K562 (cell line): ENCODE results near the gene PNMA5. TPM values are rescaled to one million over a fixed set of nuclear protein-coding genes. Genes with fewer than 3 reads are reported as not detected.

Source experiments
- ATAC-seq: fragments of 200-7000 bp; cut with Tn5 transposase; 3 replicates; pipeline ENCODE4 v1.9.1; 2020; ENCODE audit warnings: moderate library complexity
- BruUV-seq: library from RNA; stranded (reverse); fragments of 400-500 nt; replicated peaks from 2 replicates; lab custom pipeline; 2021; lab: Mats Ljungman, UMichigan
- CTCF ChIA-PET: fragments of 300-600 bp; formaldehyde crosslinking; extraction: SDS; loops from one replicate; lab custom pipeline; 2021; ENCODE audit warnings: low intra/inter-chr PET ratio; lab: Yijun Ruan, JAX
- POLR2A ChIA-PET: fragments of 300-600, 350-650 bp; sonication (Branson Sonifier 250); formaldehyde crosslinking; extraction: SDS; loops from one replicate; lab custom pipeline; 2021; ENCODE audit warnings: antibody characterized with exemption, inconsistent platforms; lab: Yijun Ruan, JAX
- DNase-seq, 4 experiments: peaks; one replicate each; pipeline versions ENCODE4 v3.0.0 to v3.0.0-alpha.2; 2011 to 2018; ENCODE audit warnings: low spot score in 3 of 4, mixed read lengths in 3 of 4; ENCODE audit errors: extremely low read depth in 1 of 4
- FAIRE-seq: peaks from 2 replicates; lab custom pipeline; 2011; peaks lifted over from hg19 to GRCh38; lab: Jason Lieb, UNC
- H2AFZ ChIP-seq: 2 replicates; pipeline ENCODE4 v1.6.0; 2011; ENCODE audit warnings: low read depth, low read length, control low read depth, inconsistent platforms
- H3K27ac ChIP-seq: fragments of 200-600 bp; 3 replicates; pipeline ENCODE4 v1.8.0; 2011; ENCODE audit warnings: low read depth, mild to moderate bottlenecking, control low read depth, inconsistent platforms, low read length, moderate library complexity, mixed read lengths; ENCODE audit errors: extremely low read depth
- H3K27me3 ChIP-seq, 2 experiments: fragments of 300-600 bp in 1 of 2; 2 replicates in 1 of 2; 3 replicates in 1 of 2; pipeline versions ENCODE4 v1.6.0 to v1.8.0; 2011; ENCODE audit warnings: inconsistent platforms in 2 of 2, low read length in 2 of 2, mild to moderate bottlenecking in 1 of 2, mixed read lengths in 1 of 2, moderate library complexity in 1 of 2; ENCODE audit not compliant: control insufficient read depth in 2 of 2, insufficient read depth in 2 of 2
- H3K36me3 ChIP-seq: fragments of 300-600 bp; 3 replicates; pipeline ENCODE4 v1.8.0; 2011; ENCODE audit warnings: mild to moderate bottlenecking, low read length, inconsistent platforms; ENCODE audit not compliant: control insufficient read depth, insufficient read depth
- H3K4me1 ChIP-seq, 2 experiments: fragments of 200-600 bp in 1 of 2; replicated peaks in 1 of 2; 2 replicates in 1 of 2; 3 replicates in 1 of 2; pipeline versions ENCODE4 v1.5.1 to v1.8.0; 2011; ENCODE audit warnings: inconsistent platforms in 2 of 2, low read length in 2 of 2, mild to moderate bottlenecking in 1 of 2, mixed read lengths in 1 of 2, moderate library complexity in 1 of 2; ENCODE audit not compliant: control insufficient read depth in 2 of 2, insufficient read depth in 2 of 2
- H3K4me2 ChIP-seq: 2 replicates; pipeline ENCODE4 v1.6.1; 2011; ENCODE audit warnings: low read length, control low read depth, inconsistent platforms, mixed read lengths; ENCODE audit not compliant: insufficient read depth
- H3K4me3 ChIP-seq: fragments of 200-600 bp; sonication (generic), shearing (Covaris generic); 2 replicates; pipeline ENCODE4 v1.5.1; 2016; ENCODE audit warnings: control low read depth, inconsistent platforms
- H3K79me2 ChIP-seq: fragments of 200-600 bp; 3 replicates; pipeline ENCODE4 v1.8.0; 2011; ENCODE audit warnings: low read length, inconsistent platforms; ENCODE audit not compliant: control insufficient read depth, insufficient read depth
- H3K9ac ChIP-seq, 2 experiments: 2 replicates each; pipeline versions ENCODE4 v1.6.0 to v1.6.1; 2011; ENCODE audit warnings: low read depth in 2 of 2, low read length in 2 of 2, control low read depth in 1 of 2, inconsistent platforms in 1 of 2, mild to moderate bottlenecking in 1 of 2, mixed read lengths in 1 of 2; ENCODE audit not compliant: insufficient read depth in 1 of 2
- H3K9me1 ChIP-seq: one replicate; pipeline ENCODE4 v1.6.0; 2011; ENCODE audit warnings: inconsistent platforms, mild to moderate bottlenecking, low read length, moderate library complexity; ENCODE audit not compliant: control insufficient read depth, insufficient read depth
- H3K9me3 ChIP-seq: replicated peaks from 2 replicates; pipeline ENCODE4 v1.5.1; 2011; ENCODE audit warnings: low read depth, low read length, inconsistent platforms; ENCODE audit not compliant: control insufficient read depth, insufficient read depth
- H4K20me1 ChIP-seq: replicated peaks from 2 replicates; pipeline ENCODE4 v1.6.1; 2011; ENCODE audit warnings: low read length, inconsistent platforms, mixed read lengths; ENCODE audit not compliant: control insufficient read depth, insufficient read depth
- GATAD2A ChIP-seq: fragments of 450-650 bp; IDR thresholded peaks from 2 replicates; pipeline ENCODE4 v1.6.1; 2017
- MXD1 ChIP-seq: fragments of 250-450 bp; sonication (Bioruptor Pico); IDR thresholded peaks from 2 replicates; pipeline ENCODE4 v1.8.0; 2021; ENCODE audit warnings: borderline replicate concordance, mild to moderate bottlenecking, moderate library complexity; ENCODE audit not compliant: poor library complexity, severe bottlenecking
- SOX6 ChIP-seq: fragments of 450-650 bp; IDR thresholded peaks from 2 replicates; pipeline ENCODE4 v1.6.1; 2014; ENCODE audit warnings: mild to moderate bottlenecking
- SRF ChIP-seq, 2 experiments: fragments of 250-450, 450-650 bp in 1 of 2; sonication (Bioruptor Pico) in 1 of 2; sonication (generic) in 1 of 2; formaldehyde crosslinking; IDR thresholded peaks; 2 replicates each; pipeline versions ENCODE4 v1.5.0 to v1.5.1; 2020 to 2022; ENCODE audit warnings: mild to moderate bottlenecking in 1 of 2, missing genetic modification reagents in 1 of 2
- SUPT5H ChIP-seq: fragments of 450-650 bp; IDR thresholded peaks from 2 replicates; pipeline ENCODE4 v1.6.1; 2016
- XRCC3 ChIP-seq: fragments of 450-650 bp; IDR thresholded peaks from 2 replicates; pipeline ENCODE4 v1.6.1; 2017; ENCODE audit warnings: mild to moderate bottlenecking, moderate library complexity
- WGBS: fragments of 100-300 bp; shearing (Covaris generic); methylation state at CpG from one replicate; pipeline ENCODE4 v1.1.6; 2016; ENCODE audit warnings: low coverage, mixed read lengths; ENCODE audit not compliant: insufficient coverage; ENCODE audit errors: missing lambda C conversion rate; 5-methylcytosine and 5-hydroxymethylcytosine counted together
- in situ Hi-C: fragments of 300-500 bp; cut with MboI; formaldehyde crosslinking; loops from 4 replicates; pipeline ENCODE4 v1.15.0; 2018; ENCODE audit warnings: inconsistent platforms, mixed read lengths
- intact Hi-C: fragments of 100-400 bp; cut with micrococcal nuclease; formaldehyde crosslinking; loops from 2 replicates; pipeline ENCODE4 v1.14.2; 2022
- polyA plus RNA-seq, 8 experiments: library from polyadenylated mRNA; depleted of rRNA in 4 of 8; stranded (reverse) in 5 of 8; unstranded in 3 of 8; fragments of >200 nt; fragmentation: Nextera tagmentation in 2 of 8; fragmentation: Illumina TruSeq in 1 of 8; extraction: Ambion mirVana in 2 of 8; extraction: Trizol in 1 of 8; gene quantifications; 2 replicates each; pipeline versions ENCODE4 v1.2.1 to v1.2.3, GENCODE V29; 2011 to 2014; ENCODE audit warnings: inconsistent platforms in 1 of 8, missing spikeins in 1 of 8
- total RNA-seq, 7 experiments: library from RNA; depleted of rRNA in 6 of 7; stranded (reverse); fragments of >200 nt in 6 of 7; fragmentation: Illumina TruSeq in 2 of 7; extraction: Trizol in 2 of 7; gene quantifications; 2 replicates each; pipeline versions ENCODE4 v1.2.1 to v1.2.3, GENCODE V29; 2011 to 2021; ENCODE audit warnings: low replicate concordance in 1 of 7
- TF ChIP-seq, protein P1 (sequence below), 2 experiments: IDR thresholded peaks; 2 replicates each; pipeline ENCODE4 v1.6.1; 2011; ENCODE audit warnings: borderline replicate concordance in 1 of 2, control low read depth in 1 of 2, low read depth in 1 of 2, low read length in 1 of 2, mild to moderate bottlenecking in 1 of 2, mixed read lengths in 1 of 2, moderate library complexity in 1 of 2; ENCODE audit not compliant: insufficient read depth in 1 of 2, insufficient read length in 1 of 2, poor library complexity in 1 of 2, severe bottlenecking in 1 of 2; ENCODE audit errors: extremely low read depth in 1 of 2
- TF ChIP-seq, protein P2 (sequence below), 2 experiments: fragments of 250-450 bp in 1 of 2; fragments of 450-650 bp in 1 of 2; sonication (Bioruptor Pico) in 1 of 2; IDR thresholded peaks; 2 replicates each; pipeline versions ENCODE4 v1.6.1 to v1.8.0; 2016 to 2021; ENCODE audit warnings: mild to moderate bottlenecking in 2 of 2, moderate library complexity in 2 of 2, missing compliant biosample characterization in 1 of 2, missing genetic modification characterization in 1 of 2

The PNMA5 gene
- total and polyA plus RNA-seq, 9 of the 15 experiments (the other 6 are each of a cell fraction or from before 2014, with no cell fraction given), result 0.03 to 0.20 (median 0.07) TPM; not detected in 3

DNA sequence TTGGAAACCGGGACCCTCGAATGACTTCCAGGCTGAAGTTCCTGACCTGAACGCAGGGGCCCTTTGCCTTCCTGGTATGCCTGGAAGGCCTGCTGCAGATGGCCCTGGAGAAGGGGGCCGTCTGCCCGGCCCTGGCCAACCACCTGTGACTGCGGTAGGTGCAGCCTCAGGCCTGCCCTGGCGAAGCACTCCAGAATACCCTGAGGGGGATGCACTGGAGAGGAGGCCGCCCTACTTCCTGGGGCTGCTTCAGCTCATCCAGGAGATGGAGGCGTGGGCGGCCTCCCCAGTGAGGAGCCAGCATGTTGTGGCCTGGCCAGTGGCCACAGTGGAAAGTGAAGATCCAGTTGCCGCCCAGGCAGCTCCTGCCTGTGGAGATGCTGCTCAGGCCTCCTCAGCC, 36.0 kb upstream of the PNMA5 start:
- in situ Hi-C loops, result no loop called here
- peaks cover 0 to 6% of the 10 kb centered on the region in 2 experiments; a peak in 2 of 5 replicates for H3K27me3 ChIP-seq
- no TSS peak for BruUV-seq
- H4K20me1 ChIP-seq, result no peaks in the 10 kb centered on the region
- DNase-seq (no peak), FAIRE-seq (no peak), ATAC-seq (no peak)
- intact Hi-C loops, result loop anchor here (5.0 to 10.0 kb wide), 2 partner anchors 73 to 405 kb away; no protein-coding TSS in a partner anchor
- peaks cover 0 to 10% of the 10 kb centered on the region in 2 experiments; a peak in 2 of 5 replicates for H3K4me1 ChIP-seq
- 0 out of 2 replicates have a peak, but pooled peaks cover 2% of the 10 kb centered on the region for H3K9me3 ChIP-seq
- H3K4me3 ChIP-seq, result no peak overlapping the region
- no peak overlapping the region for H3K9ac ChIP-seq
- TF ChIP-seq GATAD2A, result no peak
- no peak for TF ChIP-seq MXD1 (CRISPR knock-in tag)
- TF ChIP-seq, protein P1, sequence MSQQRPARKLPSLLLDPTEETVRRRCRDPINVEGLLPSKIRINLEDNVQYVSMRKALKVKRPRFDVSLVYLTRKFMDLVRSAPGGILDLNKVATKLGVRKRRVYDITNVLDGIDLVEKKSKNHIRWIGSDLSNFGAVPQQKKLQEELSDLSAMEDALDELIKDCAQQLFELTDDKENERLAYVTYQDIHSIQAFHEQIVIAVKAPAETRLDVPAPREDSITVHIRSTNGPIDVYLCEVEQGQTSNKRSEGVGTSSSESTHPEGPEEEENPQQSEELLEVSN (IDR thresholded peaks at IDR 0.05; ENCODE audit: borderline replicate concordance in 1 of 2, extremely low read depth in 1 of 2, insufficient read depth in 1 of 2, insufficient read length in 1 of 2, low read depth in 1 of 2, low read length in 1 of 2, poor library complexity in 1 of 2, severe bottlenecking in 1 of 2), result no peak
- no peak for TF ChIP-seq SRF (CRISPR knock-in tag; IDR thresholded peaks at IDR 0.05)
- TF ChIP-seq SUPT5H, result no peak
- TF ChIP-seq SOX6, result no peak
- TF ChIP-seq, protein P2, sequence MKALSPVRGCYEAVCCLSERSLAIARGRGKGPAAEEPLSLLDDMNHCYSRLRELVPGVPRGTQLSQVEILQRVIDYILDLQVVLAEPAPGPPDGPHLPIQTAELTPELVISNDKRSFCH (CRISPR knock-in tag; IDR thresholded peaks at IDR 0.05), result no peak
- TF ChIP-seq, protein P2 (tag; IDR thresholded peaks at IDR 0.05), result no peak
- TF ChIP-seq XRCC3, result no peak
- no peak overlapping the region for H3K4me2 ChIP-seq
- ChIA-PET POLR2A (no interaction called here), CTCF (no interaction called here)
- H2AFZ ChIP-seq, result no peak overlapping the region
- H3K79me2 ChIP-seq, result no peaks in the 10 kb centered on the region
- H3K36me3 ChIP-seq, result no peaks in the 10 kb centered on the region
- no peak overlapping the region for H3K27ac ChIP-seq
- H3K9me1 ChIP-seq, result no peaks in the 10 kb centered on the region
- 30% methylated on average over 5 of the region's 11 CpGs for WGBS
